Measurements from ENCODE around the gene RASGRF1. TPM values are rescaled to one million over a fixed set of nuclear protein-coding genes. Genes with fewer than 3 reads are reported as not detected.

RASGRF1 gene
- total RNA-seq, 4 donors from 2014 or later = 5.4 to 73.4 TPM; not detected in 2

GRCh38 chr15:78927077-78927790 is 163.3 kb downstream of the RASGRF1 start:
- no peaks in the 10 kb centered on the region for H3K27me3 ChIP-seq
- H3K4me1 ChIP-seq = no peaks in the 10 kb centered on the region
- TF ChIP-seq CTCF (IDR thresholded peaks at IDR 0.05) = no peak
- no peak for TF ChIP-seq POLR2A (IDR thresholded peaks at IDR 0.05)
- H3K4me3 ChIP-seq = no peak overlapping the region
- peak overlapping the region in 1 of 4 donors; percentile 1 for H3K27ac ChIP-seq
- H3K9me3 ChIP-seq = no peaks in the 10 kb centered on the region
- H3K36me3 ChIP-seq = peaks cover 0 to 53% (median 0%) of the 10 kb centered on the region in 3 donors
- DNase-seq = no peak

GRCh38 chr15:78925956-78926743 is 164.4 kb downstream of the RASGRF1 start:
- no peak for DNase-seq
- no peak for TF ChIP-seq POLR2A (IDR thresholded peaks at IDR 0.05)
- Histone ChIP-seq H3K27me3 (no peaks in the 10 kb centered on the region), H3K36me3 (peaks cover 0 to 63% (median 0%) of the 10 kb centered on the region in 3 donors), H3K4me1 (no peaks in the 10 kb centered on the region), H3K27ac (peak overlapping the region in 1 of 4 donors; percentile 2), H3K4me3 (no peak overlapping the region), H3K9me3 (no peaks in the 10 kb centered on the region)

DNA sequence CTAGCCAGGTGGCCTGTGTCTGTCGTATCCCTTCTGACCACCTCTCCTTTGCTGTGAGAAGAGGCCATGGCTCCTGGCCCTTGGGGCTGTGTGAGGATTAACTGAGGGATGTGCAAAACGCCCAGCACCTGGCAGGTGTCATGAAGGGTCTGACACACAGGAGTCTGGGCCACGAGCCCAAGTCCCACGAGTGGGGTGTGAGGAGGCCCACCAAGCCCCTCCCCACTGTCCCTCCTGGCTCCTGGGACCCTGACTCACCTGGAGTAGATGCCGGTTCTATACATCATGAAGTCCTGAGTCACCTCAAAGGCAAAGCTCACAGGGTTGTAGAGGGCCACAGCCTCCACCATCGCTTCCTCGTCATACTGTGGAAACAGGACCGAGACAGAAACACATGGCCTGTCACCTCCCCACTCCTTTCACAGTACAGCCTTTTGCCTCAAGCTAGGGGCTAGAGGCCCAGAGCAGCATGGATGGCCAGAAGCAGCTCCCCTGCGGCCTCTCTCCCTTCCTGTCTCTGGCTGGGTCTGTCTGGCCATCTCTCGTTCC is 165.4 kb downstream of the RASGRF1 start:
- DNase-seq = no peak
- H3K27ac ChIP-seq = no peak overlapping the region
- H3K4me3 ChIP-seq = no peak overlapping the region
- peaks cover 0 to 69% (median 0%) of the 10 kb centered on the region in 3 donors for H3K36me3 ChIP-seq
- no peaks in the 10 kb centered on the region for H3K4me1 ChIP-seq
- TF ChIP-seq POLR2A (IDR thresholded peaks at IDR 0.05) = no peak
- TF ChIP-seq CTCF (IDR thresholded peaks at IDR 0.05) = no peak
- H3K9me3 ChIP-seq = no peaks in the 10 kb centered on the region
- no peaks in the 10 kb centered on the region for H3K27me3 ChIP-seq

- H3K36me3 ChIP-seq = peaks cover 0 to 78% (median 0%) of the 10 kb centered on the region in 3 donors
- H3K4me1 ChIP-seq = no peaks in the 10 kb centered on the region
- DNase-seq = peak in 1 of 3 donors; percentile 32
- no peak overlapping the region for H3K27ac ChIP-seq
- H3K9me3 ChIP-seq = no peaks in the 10 kb centered on the region
- H3K27me3 ChIP-seq = no peaks in the 10 kb centered on the region
- no peak for TF ChIP-seq CTCF (IDR thresholded peaks at IDR 0.05)
- no peak for TF ChIP-seq POLR2A (IDR thresholded peaks at IDR 0.05)
- no peak overlapping the region for H3K4me3 ChIP-seq
Observed at GRCh38 chr15:78923480-78924360, 166.9 kb downstream of the RASGRF1 start.

DNA sequence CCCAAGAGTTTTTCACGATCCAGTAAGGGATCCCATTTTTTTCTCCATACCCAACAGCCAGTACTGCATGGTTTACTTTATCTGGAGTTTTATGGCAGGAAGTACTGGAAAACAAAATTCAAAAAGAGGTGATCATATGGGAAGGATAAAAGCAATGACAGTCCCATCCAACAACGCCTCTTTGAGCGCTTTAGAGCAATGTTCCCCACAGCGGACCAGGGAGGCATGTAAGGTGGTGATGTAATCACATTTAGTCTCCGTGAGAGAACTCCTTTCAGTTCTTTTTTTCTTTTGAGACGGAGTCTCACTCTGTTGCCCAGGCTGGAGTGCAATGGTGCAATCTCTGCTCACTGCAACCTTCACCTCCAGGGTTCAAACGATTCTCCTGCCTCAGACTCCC is 167.6 kb downstream of the RASGRF1 start:
- H3K4me3 ChIP-seq = no peak overlapping the region
- no peak for TF ChIP-seq CTCF (IDR thresholded peaks at IDR 0.05)
- TF ChIP-seq POLR2A (IDR thresholded peaks at IDR 0.05) = no peak
- H3K36me3 ChIP-seq = peaks cover 0 to 84% (median 0%) of the 10 kb centered on the region in 3 donors
- DNase-seq = no peak
- no peaks in the 10 kb centered on the region for H3K9me3 ChIP-seq
- H3K27me3 ChIP-seq = no peaks in the 10 kb centered on the region
- H3K4me1 ChIP-seq = no peaks in the 10 kb centered on the region
- H3K27ac ChIP-seq = no peak overlapping the region
